IMR-90 (cell line): Measurements from ENCODE around the gene PRMT7. TPM values are rescaled to one million over a fixed set of nuclear protein-coding genes. Genes with fewer than 3 reads are reported as not detected.

Experiments used
- ATAC-seq: fragments of 200-7000 bp; cut with Tn5 transposase; 2 replicates; pipeline ENCODE4 v1.9.1; 2020; ENCODE audit warnings: low read depth, mild to moderate bottlenecking, moderate library complexity
- BruUV-seq: library from RNA; stranded (reverse); fragments of 400-500 nt; replicated peaks from 2 replicates; lab custom pipeline; 2021; lab: Mats Ljungman, UMichigan
- CTCF ChIA-PET: fragments of 300-600 bp; formaldehyde crosslinking; extraction: SDS; loops from one replicate; lab custom pipeline; 2021; ENCODE audit warnings: antibody characterized with exemption; lab: Yijun Ruan, JAX
- POLR2A ChIA-PET: fragments of 300-600 bp; sonication (Branson Sonifier 250); formaldehyde crosslinking; loops from one replicate; lab custom pipeline; 2022; ENCODE audit warnings: antibody characterized with exemption; ENCODE audit not compliant: unreplicated experiment; lab: Charles Lee
- DNase-seq: peaks from one replicate; pipeline ENCODE4 v3.0.0; 2013
- H2AFZ ChIP-seq: replicated peaks from 2 replicates; pipeline ENCODE3; 2013; ENCODE audit warnings: low read length, mild to moderate bottlenecking; ENCODE audit not compliant: poor library complexity
- H2AK5ac ChIP-seq: 2 replicates; pipeline ENCODE4 v1.6.1; 2013; ENCODE audit warnings: low read depth, low read length, inconsistent platforms
- H2AK9ac ChIP-seq: replicated peaks from 2 replicates; pipeline ENCODE3; 2013; ENCODE audit warnings: mild to moderate bottlenecking, low read depth, low read length, moderate library complexity; ENCODE audit not compliant: poor library complexity
- H2BK120ac ChIP-seq: 2 replicates; pipeline ENCODE4 v1.6.1; 2013; ENCODE audit warnings: low read depth, low read length, inconsistent platforms
- H2BK15ac ChIP-seq: 3 replicates; pipeline ENCODE4 v1.6.1; 2013; ENCODE audit warnings: low read depth, low read length, inconsistent platforms
- H2BK20ac ChIP-seq: 2 replicates; pipeline ENCODE4 v1.6.1; 2013; ENCODE audit warnings: low read depth, mild to moderate bottlenecking, inconsistent platforms, low read length, moderate library complexity
- H2BK5ac ChIP-seq: 2 replicates; pipeline ENCODE4 v1.6.1; 2013; ENCODE audit warnings: mild to moderate bottlenecking, low read depth, low read length, inconsistent platforms; ENCODE audit not compliant: poor library complexity, severe bottlenecking
- H3K14ac ChIP-seq: replicated peaks from 2 replicates; pipeline ENCODE4 v1.6.1; 2013; ENCODE audit warnings: low read depth, low read length, inconsistent platforms
- H3K18ac ChIP-seq: 2 replicates; pipeline ENCODE4 v1.6.1; 2013; ENCODE audit warnings: low read depth, low read length, control low read depth
- H3K23ac ChIP-seq: 2 replicates; pipeline ENCODE4 v1.6.1; 2013; ENCODE audit warnings: low read depth, low read length, inconsistent platforms
- H3K27ac ChIP-seq: 2 replicates; pipeline ENCODE4 v1.5.1; 2013; ENCODE audit warnings: mild to moderate bottlenecking, control low read depth, low read length; ENCODE audit not compliant: insufficient read depth
- H3K27me3 ChIP-seq: 2 replicates; pipeline ENCODE4 v1.6.1; 2013; ENCODE audit warnings: low read length; ENCODE audit not compliant: control insufficient read depth, insufficient read depth
- H3K36me3 ChIP-seq: 2 replicates; pipeline ENCODE4 v1.6.1; 2013; ENCODE audit warnings: low read length, mixed read lengths; ENCODE audit not compliant: control insufficient read depth, insufficient read depth
- H3K4ac ChIP-seq: 2 replicates; pipeline ENCODE4 v1.6.1; 2013; ENCODE audit warnings: low read depth, low read length, inconsistent platforms
- H3K4me1 ChIP-seq: 2 replicates; pipeline ENCODE4 v1.6.1; 2013; ENCODE audit warnings: low read length, mixed read lengths; ENCODE audit not compliant: control insufficient read depth, insufficient read depth
- H3K4me2 ChIP-seq: 2 replicates; pipeline ENCODE4 v1.6.1; 2013; ENCODE audit warnings: low read depth, mild to moderate bottlenecking, control low read depth, low read length, moderate library complexity
- H3K4me3 ChIP-seq: 2 replicates; pipeline ENCODE4 v1.5.1; 2013; ENCODE audit warnings: low read depth, mild to moderate bottlenecking, control low read depth, low read length, moderate library complexity; ENCODE audit not compliant: insufficient read depth
- H3K56ac ChIP-seq: 2 replicates; pipeline ENCODE4 v1.6.1; 2013; ENCODE audit warnings: low read length, inconsistent platforms; ENCODE audit not compliant: insufficient read depth; ENCODE audit errors: extremely low read depth
- H3K79me1 ChIP-seq, 2 experiments: 2 replicates each; pipeline ENCODE4 v1.6.1; 2013; ENCODE audit warnings: low read length in 2 of 2, inconsistent platforms in 1 of 2, low read depth in 1 of 2
- H3K9ac ChIP-seq: 2 replicates; pipeline ENCODE4 v1.6.1; 2013; ENCODE audit warnings: low read depth, low read length, control low read depth
- H3K9me1 ChIP-seq: 2 replicates; pipeline ENCODE4 v1.6.1; 2013; ENCODE audit warnings: low read length, inconsistent platforms; ENCODE audit not compliant: insufficient read depth
- H3K9me3 ChIP-seq: 2 replicates; pipeline ENCODE4 v1.6.1; 2013; ENCODE audit warnings: low read length; ENCODE audit not compliant: control insufficient read depth, insufficient read depth
- H4K20me1 ChIP-seq: 2 replicates; pipeline ENCODE4 v1.6.1; 2013; ENCODE audit warnings: low read length, inconsistent platforms; ENCODE audit not compliant: insufficient read depth
- H4K5ac ChIP-seq: 2 replicates; pipeline ENCODE4 v1.6.1; 2013; ENCODE audit warnings: mild to moderate bottlenecking, low read depth, low read length, control low read depth
- H4K8ac ChIP-seq, 2 experiments: 2 replicates each; pipeline ENCODE4 v1.6.1; 2013; ENCODE audit warnings: low read depth in 2 of 2, low read length in 2 of 2, control low read depth in 1 of 2, inconsistent platforms in 1 of 2
- H4K91ac ChIP-seq: 2 replicates; pipeline ENCODE4 v1.6.1; 2013; ENCODE audit warnings: low read depth, low read length, inconsistent platforms; ENCODE audit not compliant: insufficient read depth
- BHLHE40 ChIP-seq: fragments of 150-350 bp; IDR thresholded peaks from 2 replicates; pipeline ENCODE4 v1.6.1; 2016; ENCODE audit warnings: mild to moderate bottlenecking, low read depth, low read length
- CEBPB ChIP-seq: IDR thresholded peaks from 2 replicates; pipeline ENCODE4 v1.6.1; 2012; ENCODE audit warnings: low read depth, low read length, improper control_type of control experiment
- CHD1 ChIP-seq: IDR thresholded peaks from 2 replicates; pipeline ENCODE4 v1.6.1; 2012; ENCODE audit warnings: low read depth, low read length, improper control_type of control experiment
- CTCF ChIP-seq: conservative IDR thresholded peaks from 2 replicates; pipeline ENCODE4 v1.5.1; 2012; ENCODE audit warnings: mild to moderate bottlenecking, low read depth, low read length, improper control_type of control experiment
- ELK1 ChIP-seq: fragments of 150-350 bp; IDR thresholded peaks from 2 replicates; pipeline ENCODE4 v1.6.1; 2016; ENCODE audit warnings: low read depth, mild to moderate bottlenecking, low read length, moderate library complexity, borderline replicate concordance
- FOS ChIP-seq: fragments of 150-350 bp; IDR thresholded peaks from 2 replicates; pipeline ENCODE4 v1.6.1; 2016; ENCODE audit warnings: low read depth, low read length
- MAZ ChIP-seq: IDR thresholded peaks from 2 replicates; pipeline ENCODE4 v1.6.1; 2012; ENCODE audit warnings: low read depth, mild to moderate bottlenecking, low read length, improper control_type of control experiment, moderate library complexity, borderline replicate concordance
- MXI1 ChIP-seq: IDR thresholded peaks from 2 replicates; pipeline ENCODE4 v1.6.1; 2012; ENCODE audit warnings: low read depth, mild to moderate bottlenecking, low read length, moderate library complexity, borderline replicate concordance
- NFE2L2 ChIP-seq: fragments of 150-350 bp; IDR thresholded peaks from 2 replicates; pipeline ENCODE4 v1.6.1; 2016; ENCODE audit warnings: low read depth, mild to moderate bottlenecking, low read length
- POLR2A ChIP-seq: IDR thresholded peaks from 2 replicates; pipeline ENCODE4 v1.6.1; 2012; ENCODE audit warnings: mild to moderate bottlenecking, low read depth, low read length
- RAD21 ChIP-seq: IDR thresholded peaks from 2 replicates; pipeline ENCODE4 v1.6.1; 2012; ENCODE audit warnings: low read length, improper control_type of control experiment
- RCOR1 ChIP-seq: IDR thresholded peaks from 2 replicates; pipeline ENCODE4 v1.6.1; 2012; ENCODE audit warnings: mild to moderate bottlenecking, low read length, improper control_type of control experiment; ENCODE audit not compliant: insufficient replicate concordance
- RFX5 ChIP-seq: IDR thresholded peaks from 2 replicates; pipeline ENCODE4 v1.8.0; 2012; ENCODE audit warnings: low read depth, mild to moderate bottlenecking, low read length, moderate library complexity
- SMC3 ChIP-seq: fragments of 150-350 bp; IDR thresholded peaks from 2 replicates; pipeline ENCODE4 v1.6.1; 2016; ENCODE audit warnings: low read depth, mild to moderate bottlenecking, antibody characterized with exemption, low read length, moderate library complexity
- USF2 ChIP-seq: fragments of 150-350 bp; IDR thresholded peaks from 2 replicates; pipeline ENCODE4 v1.6.1; 2017; ENCODE audit warnings: mild to moderate bottlenecking, antibody characterized with exemption, low read length, low read depth
- WGBS, 2 experiments: methylation state at CpG; one replicate each; pipeline versions ENCODE4 v1.1.5 to v1.1.7; 2013; ENCODE audit warnings: missing lambda C conversion rate in 2 of 2; ENCODE audit not compliant: insufficient read length in 1 of 2; ENCODE audit errors: extremely low coverage in 2 of 2; 5-methylcytosine and 5-hydroxymethylcytosine counted together
- dilution Hi-C: fragments of 300-500 bp; cut with HindIII; formaldehyde crosslinking; loops from one replicate; pipeline ENCODE4 v1.14.3; 2018; ENCODE audit warnings: low sequenced_read_pairs; ENCODE audit not compliant: unreplicated experiment
- in situ Hi-C: fragments of 300-500 bp; cut with MboI; formaldehyde crosslinking; loops from 3 replicates; pipeline ENCODE4 v1.14.3; 2019; ENCODE audit warnings: low sequenced_read_pairs, inconsistent platforms, mixed read lengths
- intact Hi-C: fragments of 100-400 bp; cut with micrococcal nuclease; formaldehyde crosslinking; loops from 2 replicates; pipeline ENCODE4 v1.10.0; 2022
- polyA plus RNA-seq, 3 experiments: library from polyadenylated mRNA; depleted of rRNA; stranded (reverse); fragments of >200 nt; gene quantifications; 2 replicates each; pipeline ENCODE4 v1.2.3, GENCODE V29; 2012; ENCODE audit warnings: low replicate concordance in 1 of 3
- total RNA-seq: library from RNA; depleted of rRNA; stranded (reverse); fragments of >200 nt; gene quantifications from 2 replicates; pipeline ENCODE4 v1.2.3, GENCODE V29; 2012

Gene PRMT7
- total and polyA plus RNA-seq, 2 of the 4 experiments (the other 2 are of a cell fraction) = 63.1 to 68.6 TPM

- Histone ChIP-seq H4K5ac (no peak overlapping the region), H3K4me2 (no peak overlapping the region), H2BK5ac (no peak overlapping the region), H2BK20ac (no peak overlapping the region), H3K14ac (no peak overlapping the region), H2BK120ac (no peak overlapping the region), H4K8ac (no peak overlapping the region), H3K36me3 (no peaks in the 10 kb centered on the region), H2AFZ (no peak overlapping the region), H4K20me1 (no peaks in the 10 kb centered on the region), H2AK5ac (no peak overlapping the region), H3K4ac (no peak overlapping the region), H3K56ac (no peak overlapping the region), H3K9me1 (no peaks in the 10 kb centered on the region), H3K4me3 (no peak overlapping the region), H3K79me1 (no peaks in the 10 kb centered on the region), H3K23ac (no peak overlapping the region), H3K27me3 (peaks cover 28% of the 10 kb centered on the region), H2BK15ac (no peak overlapping the region), H3K9ac (no peak overlapping the region), H3K18ac (no peak overlapping the region), H3K27ac (no peak overlapping the region), H4K91ac (no peak overlapping the region), H3K4me1 (no peaks in the 10 kb centered on the region), H2AK9ac (no peak overlapping the region), H3K9me3 (no peaks in the 10 kb centered on the region)
- in situ Hi-C loops (no loop called here), intact Hi-C loops (no loop called here), dilution Hi-C loops (no loop called here)
- ChIA-PET CTCF (no interaction called here), POLR2A (no interaction called here)
- TF ChIP-seq ELK1 = no peak
- no peak for TF ChIP-seq FOS
- no peak for TF ChIP-seq MAZ
- TF ChIP-seq RAD21 = no peak
- no peak for TF ChIP-seq POLR2A
- TF ChIP-seq MXI1 = no peak
- TF ChIP-seq USF2 = no peak
- TF ChIP-seq SMC3 = no peak
- TF ChIP-seq CTCF = no peak
- no peak for TF ChIP-seq RCOR1
- no peak for TF ChIP-seq RFX5
- TF ChIP-seq NFE2L2 = no peak
- TF ChIP-seq CEBPB = no peak
- TF ChIP-seq CHD1 = no peak
- TF ChIP-seq BHLHE40 = no peak
- WGBS, 2 experiments = no CpG with 5 or more reads among the region's 6 CpGs
- BruUV-seq = no TSS peak
- ATAC-seq (no peak), DNase-seq (no peak)
Observed at GRCh38 chr16:68389750-68390371, 79.0 kb downstream of the PRMT7 start.
